WERI-Rb-1 (cell line): ENCODE results near the gene SLC22A1.
"Not testable (repeated sequence)": the region's sequence is repeated elsewhere in the genome, so short reads cannot be mapped to it uniquely, and the experiment has no call there.

Source experiments
- DNase-seq: peaks from one replicate; pipeline ENCODE4 v3.0.0-alpha.2; 2020
- H3K27ac ChIP-seq: fragments of 250-450 bp; sonication (Bioruptor Pico); 2 replicates; pipeline ENCODE4 v1.5.1; 2020; ENCODE audit warnings: mild to moderate bottlenecking, moderate library complexity
- H3K27me3 ChIP-seq: fragments of 250-450 bp; sonication (Bioruptor Pico); 2 replicates; pipeline ENCODE4 v1.5.1; 2021; ENCODE audit warnings: mild to moderate bottlenecking, low read depth, moderate library complexity; ENCODE audit not compliant: insufficient read depth, severe bottlenecking
- H3K36me3 ChIP-seq: fragments of 250-450 bp; sonication (Bioruptor Pico); 2 replicates; pipeline ENCODE4 v1.5.1; 2020; ENCODE audit warnings: mild to moderate bottlenecking, moderate library complexity
- H3K4me3 ChIP-seq: 2 replicates; pipeline ENCODE4 v1.5.1; 2011; ENCODE audit warnings: low read depth, mild to moderate bottlenecking, control low read depth, low read length
- H3K9me3 ChIP-seq: fragments of 250-450 bp; sonication (Bioruptor Pico); 2 replicates; pipeline ENCODE4 v1.5.1; 2021; ENCODE audit warnings: mild to moderate bottlenecking, moderate library complexity; ENCODE audit not compliant: severe bottlenecking
- TF ChIP-seq, protein P1 (sequence below): IDR thresholded peaks from 2 replicates; pipeline ENCODE4 v1.5.1; 2011; ENCODE audit warnings: low read depth, mild to moderate bottlenecking, control low read depth, inconsistent platforms, low read length

Gene SLC22A1

GRCh38 chr6:160139420-160139851 lies 17.8 kb downstream of the SLC22A1 start:
- no peaks in the 10 kb centered on the region for H3K36me3 ChIP-seq
- TF ChIP-seq, protein P1, sequence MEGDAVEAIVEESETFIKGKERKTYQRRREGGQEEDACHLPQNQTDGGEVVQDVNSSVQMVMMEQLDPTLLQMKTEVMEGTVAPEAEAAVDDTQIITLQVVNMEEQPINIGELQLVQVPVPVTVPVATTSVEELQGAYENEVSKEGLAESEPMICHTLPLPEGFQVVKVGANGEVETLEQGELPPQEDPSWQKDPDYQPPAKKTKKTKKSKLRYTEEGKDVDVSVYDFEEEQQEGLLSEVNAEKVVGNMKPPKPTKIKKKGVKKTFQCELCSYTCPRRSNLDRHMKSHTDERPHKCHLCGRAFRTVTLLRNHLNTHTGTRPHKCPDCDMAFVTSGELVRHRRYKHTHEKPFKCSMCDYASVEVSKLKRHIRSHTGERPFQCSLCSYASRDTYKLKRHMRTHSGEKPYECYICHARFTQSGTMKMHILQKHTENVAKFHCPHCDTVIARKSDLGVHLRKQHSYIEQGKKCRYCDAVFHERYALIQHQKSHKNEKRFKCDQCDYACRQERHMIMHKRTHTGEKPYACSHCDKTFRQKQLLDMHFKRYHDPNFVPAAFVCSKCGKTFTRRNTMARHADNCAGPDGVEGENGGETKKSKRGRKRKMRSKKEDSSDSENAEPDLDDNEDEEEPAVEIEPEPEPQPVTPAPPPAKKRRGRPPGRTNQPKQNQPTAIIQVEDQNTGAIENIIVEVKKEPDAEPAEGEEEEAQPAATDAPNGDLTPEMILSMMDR: no peak
- H3K27ac ChIP-seq: no peak overlapping the region
- H3K4me3 ChIP-seq: no peak overlapping the region
- peaks cover 72% of the 10 kb centered on the region for H3K27me3 ChIP-seq
- no peak for DNase-seq
- no peaks in the 10 kb centered on the region for H3K9me3 ChIP-seq

- not testable (repeated sequence) for H3K4me3 ChIP-seq, H3K27ac ChIP-seq, DNase-seq, H3K36me3 ChIP-seq, H3K9me3 ChIP-seq
- H3K27me3 ChIP-seq: peaks cover 62% of the 10 kb centered on the region
These were observed 18.9 kb downstream of the SLC22A1 start for GRCh38 chr6:160140493-160140892.

GRCh38 chr6:160141001-160141726 lies 19.5 kb downstream of the SLC22A1 start:
- Histone ChIP-seq H3K9me3 (no peaks in the 10 kb centered on the region), H3K36me3 (no peaks in the 10 kb centered on the region), H3K27ac (no peak overlapping the region), H3K4me3 (no peak overlapping the region), H3K27me3 (peaks cover 57% of the 10 kb centered on the region)
- DNase-seq: no peak
- TF ChIP-seq, protein P1: no peak

DNA sequence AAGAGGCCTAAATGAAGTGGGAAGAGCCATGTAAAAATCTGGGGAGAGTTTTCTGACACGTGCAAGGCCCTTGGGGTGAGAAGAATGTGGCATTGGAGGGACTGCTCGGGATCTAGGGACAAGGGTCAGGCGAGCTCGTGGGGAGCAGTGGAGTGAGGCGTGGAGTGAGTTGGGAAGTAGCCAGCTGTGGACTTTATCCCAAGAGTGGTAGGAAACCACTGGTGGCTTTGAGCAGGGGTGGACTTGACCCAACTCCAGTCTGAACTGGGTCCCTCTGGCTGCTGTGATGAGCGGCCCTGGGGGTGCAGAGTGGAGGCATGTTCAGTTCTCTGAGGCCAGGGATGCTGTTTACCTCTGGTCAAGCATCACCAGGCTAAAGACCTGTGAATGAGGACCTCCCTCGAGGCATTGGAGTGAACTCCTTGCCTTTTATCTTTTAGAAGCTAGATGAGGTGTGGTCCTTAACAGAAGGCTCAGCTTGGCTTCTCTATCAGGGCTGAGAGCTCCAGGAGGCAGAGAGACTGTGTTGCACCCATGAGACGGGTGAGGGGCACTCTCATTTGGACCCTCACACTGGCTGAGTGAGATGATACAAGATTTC lies 20.6 kb downstream of the SLC22A1 start:
- Histone ChIP-seq H3K36me3 (no peaks in the 10 kb centered on the region), H3K4me3 (no peak overlapping the region), H3K27ac (no peak overlapping the region), H3K27me3 (peaks cover 47% of the 10 kb centered on the region), H3K9me3 (no peaks in the 10 kb centered on the region)
- DNase-seq: no peak
- TF ChIP-seq, protein P1: no peak

- TF ChIP-seq, protein P1: no peak
- no peak overlapping the region for H3K4me3 ChIP-seq
- no peak for DNase-seq
- H3K27ac ChIP-seq: no peak overlapping the region
- peaks cover 43% of the 10 kb centered on the region for H3K27me3 ChIP-seq
- no peaks in the 10 kb centered on the region for H3K9me3 ChIP-seq
- no peaks in the 10 kb centered on the region for H3K36me3 ChIP-seq
These were observed 25.0 kb downstream of the SLC22A1 start for GRCh38 chr6:160146454-160147145.

- no peak overlapping the region for H3K4me3 ChIP-seq
- H3K36me3 ChIP-seq: no peaks in the 10 kb centered on the region
- TF ChIP-seq, protein P1: no peak
- H3K9me3 ChIP-seq: no peaks in the 10 kb centered on the region
- DNase-seq: no peak
- no peak overlapping the region for H3K27ac ChIP-seq
- H3K27me3 ChIP-seq: peaks cover 42% of the 10 kb centered on the region
These were observed 25.5 kb downstream of the SLC22A1 start for GRCh38 chr6:160147146-160147536.
